Stimulated activated CD4-positive, alpha-beta T cell treated with anti-CD3 and anti-CD28 coated beads, Interleukin-12 subunit alpha, Interleukin-12 subunit beta, amount 100 ng/mL, for 24 hours (primary cell): Measurements from ENCODE around the gene CBX1.

Experiments
- DNase-seq, 2 experiments: peaks; one replicate each; pipeline ENCODE4 v3.0.0-alpha.2; 2020; ENCODE audit warnings: low read depth in 2 of 2

Gene CBX1

DNA sequence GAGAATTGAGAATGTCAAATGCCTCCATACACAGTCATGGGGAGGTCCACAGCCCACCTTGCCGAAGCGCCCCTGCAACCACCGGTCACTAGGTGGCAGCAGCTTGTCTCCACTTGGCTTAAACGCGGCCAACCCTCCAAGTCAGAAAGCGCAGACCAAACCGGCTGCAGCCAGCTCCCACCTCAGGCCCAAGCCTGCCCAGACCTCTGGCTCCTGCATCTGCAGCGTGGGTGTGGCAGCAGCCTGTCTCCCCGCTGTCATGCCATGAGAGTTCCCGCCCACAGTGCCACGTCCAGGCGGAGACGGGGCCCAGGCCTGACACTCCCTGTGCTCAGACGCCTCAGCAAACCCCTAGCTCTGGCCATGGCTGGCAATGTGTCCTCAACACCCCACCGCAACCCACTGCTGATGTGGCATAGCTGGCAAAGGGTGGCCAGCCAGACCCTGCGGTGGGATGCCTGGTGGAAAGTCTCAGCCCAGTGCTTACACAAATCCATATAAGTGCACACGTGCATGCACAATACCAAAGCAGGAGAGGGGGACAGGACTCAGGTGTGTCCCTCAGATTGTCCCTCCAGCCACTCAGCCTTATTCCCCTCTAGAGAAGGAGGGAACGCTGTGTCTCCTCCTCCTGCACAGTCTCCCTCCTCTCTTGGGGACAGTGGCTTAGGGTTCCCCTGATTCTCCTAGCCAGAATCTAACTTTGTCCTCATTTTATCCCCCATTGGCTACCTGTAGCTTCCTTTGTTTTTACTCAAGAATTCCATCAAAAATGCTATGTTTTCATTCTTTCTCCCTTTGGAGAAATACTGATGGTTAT, 74.6 kb downstream of the CBX1 start:
- DNase-seq, result peak; percentile 44 to 59

DNA sequence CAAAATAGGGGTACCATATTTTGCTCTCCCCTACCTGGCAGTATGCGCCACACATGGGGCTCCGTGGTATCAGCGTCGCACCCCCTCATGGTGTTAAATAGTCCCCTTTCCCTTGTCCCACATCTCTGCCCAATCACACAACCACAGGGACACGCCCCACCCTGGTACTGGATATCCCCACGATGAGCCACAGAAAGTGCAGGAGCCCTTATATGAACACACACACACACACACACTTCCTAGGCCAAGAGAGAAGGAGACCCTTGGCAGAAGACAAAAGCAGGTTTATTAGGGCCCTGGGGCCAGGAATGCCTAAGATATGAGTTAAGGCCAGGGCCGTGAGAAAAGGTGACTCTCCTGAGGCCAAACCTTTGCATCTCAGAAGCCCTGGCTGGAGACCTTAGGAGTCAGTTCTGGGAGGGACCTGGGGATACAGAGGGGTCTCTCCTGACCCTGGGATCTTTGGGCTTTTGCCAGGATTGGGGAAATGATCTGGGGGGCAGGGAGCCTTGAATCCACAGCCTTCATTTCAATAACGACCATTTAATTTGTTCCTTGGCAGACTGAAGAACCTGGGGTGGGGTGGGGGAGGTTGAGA, 75.3 kb downstream of the CBX1 start:
- no peak for DNase-seq

DNA sequence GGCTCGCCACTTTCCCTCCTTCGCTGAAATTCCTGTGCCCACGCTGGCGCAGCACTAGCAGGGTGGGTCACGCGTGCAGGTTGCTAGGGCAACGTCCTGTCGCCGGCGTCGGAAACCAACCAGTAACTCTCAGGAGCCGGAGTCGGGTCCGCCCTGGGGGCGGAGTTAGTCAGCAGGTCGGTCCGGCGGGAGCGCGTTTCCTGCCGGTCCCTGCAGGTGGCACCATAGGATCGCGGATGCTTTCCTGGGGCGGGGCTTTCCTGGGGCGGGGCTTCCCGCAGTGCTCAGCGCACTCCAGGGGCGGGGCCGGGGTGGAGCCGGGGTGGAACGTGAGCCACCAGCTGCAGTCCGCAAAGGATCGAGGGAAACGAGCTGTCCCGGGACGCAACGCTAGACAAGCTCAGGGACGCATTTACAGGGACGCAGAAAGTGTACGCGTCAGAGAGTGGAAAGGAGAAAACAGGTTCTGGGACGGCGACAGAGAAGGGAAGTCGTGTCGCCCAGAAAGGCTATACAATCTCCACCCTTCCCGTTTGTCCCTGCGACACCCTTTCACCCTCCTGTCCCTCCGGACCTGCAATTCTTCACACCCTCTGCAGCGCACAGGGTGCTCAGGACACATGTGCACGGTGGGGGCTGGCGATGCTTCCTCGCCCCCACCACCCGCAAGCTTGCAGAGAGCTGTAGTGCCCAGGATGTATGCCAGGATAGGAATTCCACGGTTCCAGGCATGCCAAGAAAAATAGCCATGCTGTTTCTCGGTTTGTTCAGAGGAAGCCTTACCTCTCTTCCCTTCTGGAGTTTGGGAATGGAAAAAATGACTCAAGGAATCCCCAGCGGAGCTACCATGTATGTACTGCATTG, 76.0 kb downstream of the CBX1 start:
- DNase-seq, result peak; percentile 96 to 98

DNA sequence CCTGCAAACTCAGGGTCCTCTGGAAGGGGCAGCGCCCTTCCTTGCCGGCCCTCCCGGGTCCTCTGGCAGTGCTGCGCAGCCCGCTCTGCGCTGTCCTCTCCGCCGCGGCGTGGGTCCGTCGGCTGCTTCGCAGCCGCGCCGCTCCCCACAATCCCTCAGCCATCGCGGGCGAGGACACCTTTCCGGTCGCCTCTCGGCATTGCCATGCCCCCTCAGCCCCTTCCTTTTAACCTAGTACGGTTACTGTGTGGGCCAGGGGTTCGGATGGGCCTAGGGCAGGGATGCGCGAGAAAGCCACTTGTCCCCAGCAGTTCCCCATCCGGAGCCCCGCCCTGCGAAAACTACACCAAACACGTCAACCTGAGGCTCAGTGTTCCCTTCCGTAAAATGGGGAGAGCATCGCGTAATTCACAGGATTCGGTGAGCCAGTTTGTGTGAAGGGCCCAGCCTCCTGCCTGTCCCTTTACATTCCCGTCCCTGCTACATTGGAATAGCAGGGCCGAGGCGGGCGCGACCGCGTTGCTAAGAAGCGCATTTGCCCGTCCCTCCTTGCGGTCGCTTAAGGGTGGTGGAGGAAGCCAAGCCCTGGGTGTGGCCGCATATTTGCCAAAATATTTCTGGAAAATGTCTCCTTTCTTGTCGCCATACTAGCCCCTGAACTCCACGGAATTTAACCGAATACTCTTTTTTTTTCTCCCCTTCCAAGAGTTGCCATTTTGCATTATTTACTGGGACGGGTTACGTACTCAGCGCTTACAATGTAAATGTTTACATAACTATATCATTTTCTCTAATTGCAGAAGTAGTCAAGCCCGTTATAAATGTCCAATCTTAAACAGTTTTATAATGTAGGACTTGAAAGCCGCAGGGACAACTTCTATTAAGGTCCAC, 76.9 kb downstream of the CBX1 start:
- DNase-seq, result no peak

DNA sequence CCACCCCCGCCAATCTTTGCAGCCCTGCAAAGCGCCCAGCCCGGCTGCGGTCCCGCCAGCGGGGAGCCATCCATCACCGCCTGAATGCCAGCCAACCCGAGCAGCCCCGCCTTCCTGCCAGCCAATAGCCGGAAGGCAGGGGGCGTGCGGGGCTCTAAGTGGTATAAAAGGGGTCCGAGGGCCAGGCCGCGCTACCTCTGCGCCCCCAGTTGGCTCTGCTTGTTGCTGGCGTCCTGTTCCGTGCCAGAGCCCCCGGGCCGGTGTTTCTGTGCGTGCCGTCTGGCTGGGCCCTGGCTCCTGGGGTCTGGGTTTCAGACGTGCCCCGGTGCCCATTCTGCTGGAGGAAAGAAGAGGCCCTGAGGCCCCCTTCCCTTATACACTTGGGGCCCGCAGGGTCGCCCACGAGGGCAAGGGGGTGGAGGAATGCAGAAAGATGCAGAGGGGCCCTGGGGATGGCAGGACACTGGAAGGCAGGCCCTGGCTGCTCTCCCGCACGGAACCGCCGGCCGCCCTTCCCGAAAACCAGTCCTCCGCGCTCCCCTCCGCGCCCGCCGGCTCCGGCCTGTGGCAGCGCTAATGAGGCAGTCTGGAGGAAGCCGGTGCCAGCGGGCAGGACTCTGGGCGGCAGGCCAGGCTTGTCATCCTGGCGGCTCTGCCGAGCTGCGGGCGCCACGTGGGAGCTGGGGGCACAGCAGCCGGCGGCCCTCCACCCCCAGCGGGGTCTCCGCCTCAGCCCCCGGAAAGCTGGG, 77.7 kb downstream of the CBX1 start:
- no peak for DNase-seq

DNA sequence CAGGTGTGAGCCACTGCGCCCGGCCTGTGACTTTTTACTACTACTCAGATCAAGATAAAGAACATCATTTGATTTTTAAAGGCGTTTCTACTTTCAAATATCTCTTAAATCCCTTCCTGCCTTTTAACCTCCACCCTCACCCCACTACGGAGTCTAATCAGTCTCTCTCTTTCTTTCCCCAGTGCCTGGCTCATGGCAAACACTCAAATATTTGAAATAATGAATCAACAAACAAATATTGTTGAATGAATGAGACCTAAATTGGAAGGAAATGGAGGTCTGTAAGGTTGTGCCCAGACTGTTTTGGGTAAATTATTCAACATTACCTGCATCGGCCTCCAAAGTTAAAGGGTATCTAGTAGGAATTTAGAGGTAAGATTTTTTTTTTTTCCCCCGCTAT, 78.4 kb downstream of the CBX1 start:
- no peak for DNase-seq

DNA sequence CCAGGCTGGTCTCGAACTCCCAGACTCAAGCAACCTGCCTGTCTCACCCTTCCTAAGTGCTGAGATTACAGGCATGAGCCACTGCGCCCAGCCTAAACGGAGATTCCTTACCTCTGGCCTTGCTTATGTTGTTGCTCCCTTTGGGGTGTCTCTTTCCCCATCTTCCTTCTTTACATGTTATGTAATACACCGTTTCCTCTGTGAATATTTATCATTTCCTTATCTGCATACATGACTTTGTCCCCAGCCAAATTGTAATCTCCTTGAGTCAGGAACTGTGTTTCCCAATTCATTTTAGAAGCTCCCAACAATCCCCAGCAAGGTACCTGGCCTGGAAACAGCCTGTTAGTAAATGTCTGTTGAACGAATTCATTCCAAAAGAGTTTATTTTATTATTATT, 79.3 kb downstream of the CBX1 start:
- DNase-seq, result no peak
